HCT116 (cell line): ENCODE results near the gene GAS2L2.

Experiments used
- CTCF ChIP-seq, 3 experiments: fragments of 200-600 bp in 1 of 3; sonication (generic) in 1 of 3; IDR thresholded peaks in 2 of 3; conservative IDR thresholded peaks in 1 of 3; 2 replicates each; pipeline ENCODE4 v1.5.1; 2012 to 2017; ENCODE audit warnings: low read depth in 2 of 3, low read length in 2 of 3, antibody characterized with exemption in 1 of 3, borderline replicate concordance in 1 of 3, control low read depth in 1 of 3, mild to moderate bottlenecking in 1 of 3, mixed read lengths in 1 of 3, mixed run types in 1 of 3, moderate library complexity in 1 of 3; ENCODE audit not compliant: insufficient read depth in 1 of 3
- EGR1 ChIP-seq: IDR thresholded peaks from 2 replicates; pipeline ENCODE4 v1.6.1; 2012; ENCODE audit warnings: low read depth
- EZH2 ChIP-seq: fragments of 200-600 bp; sonication (generic); IDR thresholded peaks from 2 replicates; pipeline ENCODE4 v1.6.1; 2017; ENCODE audit warnings: antibody characterized with exemption, mixed run types
- MAX ChIP-seq: IDR thresholded peaks from 2 replicates; pipeline ENCODE4 v1.6.1; 2012
- POLR2A ChIP-seq: IDR thresholded peaks from 2 replicates; pipeline ENCODE4 v1.7.0; 2011; ENCODE audit warnings: borderline replicate concordance; ENCODE audit not compliant: insufficient read depth, insufficient read length; ENCODE audit errors: extremely low read depth
- POLR2AphosphoS5 ChIP-seq: IDR thresholded peaks from 2 replicates; pipeline ENCODE4 v1.6.1; 2011; ENCODE audit warnings: mild to moderate bottlenecking, low read depth, low read length, moderate library complexity
- REST ChIP-seq: IDR thresholded peaks from 2 replicates; pipeline ENCODE4 v1.6.1; 2012; ENCODE audit warnings: low read depth
- SRF ChIP-seq: IDR thresholded peaks from 2 replicates; pipeline ENCODE4 v1.6.1; 2012; ENCODE audit warnings: low read depth
- YY1 ChIP-seq: IDR thresholded peaks from 2 replicates; pipeline ENCODE4 v1.6.1; 2011; ENCODE audit warnings: low read length, low read depth, moderate library complexity, mild to moderate bottlenecking; ENCODE audit not compliant: insufficient replicate concordance; ENCODE audit errors: extremely low read depth
- ZBTB33 ChIP-seq: IDR thresholded peaks from 2 replicates; pipeline ENCODE4 v1.6.1; 2011; ENCODE audit warnings: mild to moderate bottlenecking, low read length, moderate library complexity; ENCODE audit not compliant: insufficient replicate concordance; ENCODE audit errors: extremely low read depth
- ZFX ChIP-seq: fragments of 450-650 bp; IDR thresholded peaks from 2 replicates; pipeline ENCODE4 v1.6.1; 2017
- ZNF274 ChIP-seq: fragments of 200-500 bp; sonication (Bioruptor generic); IDR thresholded peaks from 2 replicates; pipeline ENCODE4 v1.6.1; 2014; ENCODE audit warnings: mild to moderate bottlenecking, low read depth, low read length, inconsistent platforms

GRCh38 chr17:35726953-35727460, 26.0 kb downstream of the GAS2L2 start:
- TF ChIP-seq CTCF (IDR thresholded peaks at IDR 0.05 in 2 of 3, conservative IDR thresholded peaks at IDR 0.05 in 1 of 3; ENCODE audit: borderline replicate concordance in 1 of 3, insufficient read depth in 1 of 3, low read depth in 2 of 3, low read length in 2 of 3) = no peak
- no peak for TF ChIP-seq POLR2A
- no peak for TF ChIP-seq ZFX
- TF ChIP-seq POLR2AphosphoS5 = no peak
- no peak for TF ChIP-seq EZH2
- TF ChIP-seq YY1 = no peak
- TF ChIP-seq EGR1 = no peak
- no peak for TF ChIP-seq MAX
- TF ChIP-seq SRF = no peak
- no peak for TF ChIP-seq REST
- TF ChIP-seq ZNF274 = no peak
- TF ChIP-seq ZBTB33 = no peak
